ENCODE measurements around the gene TPRG1. TPM values are rescaled to one million over a fixed set of nuclear protein-coding genes. Genes with fewer than 3 reads are reported as not detected.

TPRG1 gene, protein sequence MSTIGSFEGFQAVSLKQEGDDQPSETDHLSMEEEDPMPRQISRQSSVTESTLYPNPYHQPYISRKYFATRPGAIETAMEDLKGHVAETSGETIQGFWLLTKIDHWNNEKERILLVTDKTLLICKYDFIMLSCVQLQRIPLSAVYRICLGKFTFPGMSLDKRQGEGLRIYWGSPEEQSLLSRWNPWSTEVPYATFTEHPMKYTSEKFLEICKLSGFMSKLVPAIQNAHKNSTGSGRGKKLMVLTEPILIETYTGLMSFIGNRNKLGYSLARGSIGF
- 0.13 to 0.38 TPM (median 0.25 TPM) in 5 replicates for total RNA-seq (2022; extraction: Qiagen RNA extraction; ENCODE audit: low read depth)

DNA sequence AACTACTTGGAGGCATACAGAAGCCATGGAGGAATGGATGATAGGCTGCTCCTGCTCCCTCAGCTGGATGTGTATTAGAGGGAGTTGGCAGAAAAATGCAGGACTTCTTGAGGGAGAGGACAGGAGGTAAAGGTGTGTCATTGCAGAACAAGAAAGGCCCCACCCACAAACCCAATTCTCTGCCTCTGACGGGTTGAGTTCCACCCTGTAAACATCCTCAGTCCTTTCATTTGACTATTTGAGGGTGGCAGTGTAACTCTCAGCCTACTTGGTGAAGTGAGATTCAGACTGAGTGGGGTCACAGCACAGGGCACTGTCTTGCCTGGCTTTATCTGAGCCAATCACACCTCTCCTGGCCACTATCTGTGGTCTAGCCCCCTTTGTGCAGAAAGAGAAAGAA, at the start of gene TPRG1:
Gene TPRG1 (plus strand): TSS at position 265 of the 400 bp plus-strand sequence. CDS start 35,414 bp downstream, outside the sequence.

